Right renal pelvis (tissue), 4 donors: ENCODE measurements around the gene HLF. TPM values are rescaled to one million over a fixed set of nuclear protein-coding genes. Genes with fewer than 3 reads are reported as not detected.
"Not testable (repeated sequence)": the region's sequence is repeated elsewhere in the genome, so short reads cannot be mapped to it uniquely, and the experiment has no call there.

Experiments used
- DNase-seq, 4 donors: peaks; one replicate each; pipeline ENCODE4 v3.0.0-alpha.2; 2013; ENCODE audit warnings: low read depth in 4 of 4, low spot score in 3 of 4, missing footprints in 1 of 4
- polyA plus RNA-seq, 4 donors: library from polyadenylated mRNA; unstranded; fragments of 120-200 nt; gene quantifications; one replicate each; pipeline ENCODE4 v1.2.1, GENCODE V29; 2013; ENCODE audit not compliant: insufficient read length in 4 of 4

Gene HLF
- polyA plus RNA-seq, 4 donors: 4.5 to 7.1 (median 5.4) TPM

DNA sequence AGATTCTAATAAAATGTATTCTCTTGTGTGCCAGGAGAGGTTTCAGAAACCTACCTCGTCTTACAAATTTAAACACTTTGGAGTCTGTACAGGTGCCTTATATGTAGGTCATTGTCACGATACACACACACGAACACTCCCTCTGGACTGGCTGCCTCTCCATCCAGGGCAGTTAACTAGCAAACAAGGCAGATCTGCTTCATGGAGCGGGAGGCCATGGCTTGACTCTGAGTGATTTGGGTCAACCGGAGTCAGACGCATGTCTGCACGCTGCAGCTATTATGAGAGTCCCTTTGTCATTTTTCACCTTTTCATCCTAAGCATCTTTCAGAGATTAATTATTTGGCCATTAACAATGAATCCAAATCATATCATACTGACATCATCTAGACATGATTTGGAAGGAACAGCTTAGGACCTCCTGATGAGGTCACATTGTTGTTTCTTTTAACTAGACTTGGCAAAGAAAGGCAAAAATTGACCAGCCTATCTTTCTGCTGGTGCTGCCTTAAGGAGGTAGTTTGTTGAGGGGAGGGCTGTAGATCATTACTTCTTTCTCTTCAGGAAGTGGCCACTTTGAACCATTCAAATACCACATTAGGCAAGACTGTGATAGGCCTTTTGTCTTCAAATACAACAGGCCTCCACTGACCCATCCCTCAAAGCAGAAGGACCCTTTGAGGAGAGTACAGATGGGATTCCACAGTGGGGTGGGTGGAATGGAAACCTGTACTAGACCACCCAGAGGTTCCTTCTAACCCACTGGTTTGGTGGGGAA, 58.9 kb downstream of the HLF start:
- no peak for DNase-seq

- DNase-seq: no peak
Measured at GRCh38 chr17:55324296-55324978, 59.7 kb downstream of the HLF start.

GRCh38 chr17:55325406-55325805, 60.6 kb downstream of the HLF start:
- peak; percentile 20 to 43 (median 32) for DNase-seq

DNA sequence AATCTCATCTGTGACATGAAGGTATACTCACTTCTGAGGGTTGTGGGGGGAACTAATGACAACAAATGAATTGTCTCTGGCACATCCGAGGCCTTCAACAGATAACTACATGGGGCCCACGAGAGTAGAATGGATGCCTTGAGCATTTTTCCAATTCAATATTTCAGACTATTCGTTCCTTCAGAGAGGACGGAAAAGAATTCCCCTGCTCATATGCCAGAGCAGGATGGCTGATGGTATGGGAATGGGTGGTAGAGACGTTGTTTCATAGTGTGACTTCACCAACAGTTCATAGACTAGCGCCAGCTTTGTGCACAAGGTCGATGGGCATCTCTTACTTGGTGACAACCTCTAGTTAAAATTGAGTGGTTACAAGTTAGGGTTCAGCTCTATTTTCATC, 61.3 kb downstream of the HLF start:
- DNase-seq: no peak

DNA sequence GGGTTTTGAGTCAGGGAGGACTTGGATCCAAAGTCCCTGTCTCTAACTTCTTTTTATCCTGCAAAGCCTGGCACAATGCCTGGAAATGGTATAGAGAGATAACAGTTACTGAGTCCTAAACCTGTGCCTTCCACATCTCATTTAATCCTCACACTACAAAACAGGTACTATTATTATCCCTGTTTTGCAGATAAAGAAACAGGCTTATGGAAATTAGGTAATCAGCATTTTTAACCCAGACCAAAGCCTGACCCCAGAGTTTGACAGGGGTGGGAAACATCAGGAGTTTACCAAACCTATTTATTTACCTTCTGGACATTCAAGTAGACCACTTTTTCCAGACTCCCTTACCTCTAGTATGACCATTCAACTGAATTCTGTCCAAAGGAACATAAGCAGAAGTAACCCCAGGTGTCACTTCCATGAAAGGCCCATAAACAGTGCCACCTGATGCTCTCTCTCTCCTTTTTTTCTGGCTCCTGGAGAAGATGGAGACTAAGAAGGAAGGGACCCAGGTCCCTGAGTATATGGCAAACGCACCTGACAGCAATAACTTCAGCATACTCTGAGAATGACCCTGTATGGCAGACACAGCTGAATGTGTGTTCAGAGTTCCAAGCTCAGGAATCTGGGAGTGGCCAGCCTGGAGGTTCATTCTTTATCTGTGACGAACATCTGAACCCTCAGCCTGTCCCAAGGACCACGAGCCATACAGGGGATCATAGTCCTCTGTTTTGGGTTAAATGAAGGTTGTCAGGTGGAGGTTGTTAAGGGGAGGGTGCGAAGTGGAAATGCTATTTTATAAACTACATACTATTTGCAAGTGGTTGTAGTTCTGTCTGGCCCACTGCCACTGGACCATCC, 62.7 kb downstream of the HLF start:
- no peak for DNase-seq

- not testable (repeated sequence) for DNase-seq
Measured at GRCh38 chr17:55328514-55328913, 63.8 kb downstream of the HLF start.

DNA sequence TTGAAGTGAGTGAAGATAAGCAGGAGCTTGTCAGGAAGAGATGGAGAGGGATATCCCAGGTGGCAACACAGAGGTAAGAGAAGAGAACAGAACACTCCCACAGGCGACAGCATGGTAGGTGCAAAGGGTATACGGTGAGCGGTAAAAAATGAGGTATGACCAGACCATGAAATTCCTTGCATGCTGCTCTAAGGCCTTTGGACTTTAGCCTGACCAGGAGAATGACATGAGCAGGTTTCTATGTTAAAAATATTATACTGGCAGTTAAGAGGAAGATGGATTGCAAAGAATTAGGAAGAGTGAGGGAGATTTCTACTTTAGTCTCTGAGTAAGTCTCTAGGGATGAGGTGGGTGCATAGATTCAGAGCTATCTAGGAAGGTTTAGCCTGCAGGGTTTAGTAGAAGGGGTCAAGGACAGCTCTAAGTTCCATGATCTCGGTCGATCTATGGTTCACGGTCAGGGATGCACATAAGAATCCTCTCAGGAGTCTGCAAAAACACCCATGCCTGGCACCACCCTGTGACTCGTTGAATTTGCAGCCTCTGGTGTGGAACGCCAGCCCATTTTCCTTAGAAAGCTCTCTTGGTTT, 65.7 kb downstream of the HLF start:
- DNase-seq: no peak

GRCh38 chr17:55332296-55333041, 67.7 kb downstream of the HLF start:
- DNase-seq: no peak

GRCh38 chr17:55334285-55334684, 69.5 kb downstream of the HLF start:
- no peak for DNase-seq

DNA sequence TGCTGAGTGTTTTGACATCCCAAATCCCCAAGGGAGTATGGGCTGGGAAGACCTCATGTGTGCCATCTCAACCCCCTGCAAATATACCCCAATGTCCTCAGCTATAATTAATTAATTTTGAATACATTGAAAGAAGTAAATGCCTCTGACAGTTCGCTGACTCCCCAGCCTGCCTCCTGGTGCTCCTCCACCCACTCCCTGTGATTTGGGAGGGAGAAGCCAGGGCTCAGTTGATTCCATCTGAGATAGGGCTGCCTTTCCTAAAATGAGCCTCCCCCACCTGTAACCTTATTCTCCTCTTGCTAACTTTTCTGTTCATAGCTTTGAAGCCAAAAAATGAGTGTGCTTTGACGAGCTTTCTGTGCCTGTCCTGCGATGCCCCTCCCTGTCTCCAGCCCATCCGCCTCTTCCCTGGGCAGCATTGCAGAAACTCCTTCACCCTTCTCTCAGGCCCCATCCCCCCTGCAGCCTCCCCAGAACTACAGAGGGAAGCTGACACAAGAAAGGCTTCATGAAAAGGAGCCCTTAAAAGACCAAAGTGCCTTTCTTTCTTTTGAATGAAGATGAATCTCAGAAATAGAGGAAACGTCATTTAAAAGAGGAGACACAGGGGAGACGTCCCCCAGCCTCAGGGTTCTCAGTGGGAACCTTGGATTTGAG, 70.3 kb downstream of the HLF start:
- no peak for DNase-seq

DNA sequence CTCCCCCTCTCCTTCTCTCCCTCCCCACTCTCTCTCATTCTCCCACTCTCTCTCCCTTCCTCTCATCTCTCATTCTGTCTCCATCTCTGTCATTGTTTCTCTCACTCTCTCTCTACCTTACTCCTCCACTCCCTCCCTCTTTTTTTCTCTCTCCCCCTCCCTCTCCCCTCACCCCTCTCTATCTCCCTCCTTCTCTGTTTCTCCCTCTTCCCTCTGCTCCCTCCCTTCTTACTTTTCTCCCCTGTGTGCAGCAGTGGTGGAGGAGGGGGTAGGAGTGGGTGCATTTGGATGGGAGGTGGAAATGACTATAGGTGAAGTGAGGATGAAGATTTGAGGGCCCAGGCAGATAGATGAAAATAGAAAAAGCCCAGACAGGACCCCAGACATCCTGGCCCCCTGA, 70.9 kb downstream of the HLF start:
- DNase-seq: no peak

DNA sequence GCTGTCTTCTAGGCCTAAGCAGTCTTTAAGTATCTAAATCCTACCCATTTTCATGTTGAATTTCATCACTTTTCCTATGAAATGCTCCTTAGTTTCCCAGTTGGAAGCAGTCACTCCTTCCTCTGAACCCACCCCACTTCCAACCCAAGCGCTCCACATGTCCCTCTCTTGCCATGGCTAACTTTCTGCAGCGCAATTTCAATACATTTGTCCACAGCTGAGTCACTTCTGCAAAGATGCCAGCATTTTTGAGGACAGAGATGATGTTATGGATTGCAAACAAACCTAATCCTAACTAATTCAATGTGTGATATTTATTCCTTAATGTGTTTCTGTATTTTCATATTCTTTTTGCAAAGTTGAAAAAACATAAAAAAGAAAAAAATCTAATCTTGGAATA, 71.7 kb downstream of the HLF start:
- DNase-seq: no peak

DNA sequence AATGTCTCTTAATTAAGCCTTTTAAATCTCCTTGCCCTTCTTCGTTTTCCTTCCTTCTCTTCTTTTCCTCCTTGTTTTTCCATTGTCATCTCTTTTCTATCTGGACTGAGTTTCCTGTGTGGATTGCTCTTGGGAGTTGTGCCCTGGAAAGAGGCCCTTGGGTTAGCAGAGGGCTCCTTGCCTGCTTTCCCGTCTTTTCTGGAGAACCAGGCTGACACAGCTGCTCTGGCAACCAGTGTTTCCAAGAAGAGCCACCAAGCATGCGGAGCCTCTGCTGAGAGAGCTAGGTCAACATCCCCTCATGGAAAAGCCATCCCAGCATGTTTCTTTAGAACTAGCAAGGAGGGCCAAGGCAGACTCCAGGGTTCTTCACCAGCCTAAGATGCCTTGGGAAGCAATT, 75.4 kb downstream of the HLF start:
- no peak for DNase-seq

DNA sequence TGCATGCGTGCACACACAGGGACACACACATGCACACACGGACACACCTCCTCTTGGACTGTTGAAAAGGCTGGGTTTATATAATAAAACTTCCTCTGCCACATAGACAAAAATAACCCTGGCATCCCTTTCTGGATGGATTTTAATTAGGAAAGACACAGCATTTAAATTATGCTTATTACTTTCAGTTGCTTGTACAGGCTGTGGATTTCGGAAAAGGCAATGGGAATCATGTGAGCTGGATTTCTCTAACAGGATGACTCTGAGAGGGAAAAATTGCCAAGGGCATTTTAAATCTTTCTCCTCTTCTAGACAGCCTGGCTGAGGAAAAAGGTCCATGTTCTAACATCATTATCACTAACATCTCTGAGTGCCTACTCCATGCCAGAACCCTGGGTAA, 75.9 kb downstream of the HLF start:
- DNase-seq: no peak

DNA sequence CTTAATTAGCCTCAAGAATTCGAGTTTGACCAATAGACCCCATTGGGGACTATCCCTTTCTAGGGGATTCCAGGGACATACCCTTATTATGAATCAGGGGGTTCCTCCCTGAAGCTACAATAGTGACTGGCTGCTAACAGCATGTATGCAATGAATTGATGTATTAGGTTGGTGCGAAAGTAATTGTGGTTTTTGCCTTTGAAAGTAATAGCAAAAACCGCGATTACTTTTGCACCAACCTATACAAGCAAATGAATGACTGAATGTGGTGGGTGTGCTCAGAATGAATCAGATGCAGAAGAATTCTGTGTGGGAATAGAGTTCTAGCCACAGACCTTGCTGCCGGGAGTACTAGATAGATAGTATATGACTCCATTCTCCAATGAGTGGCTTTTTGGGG, 76.7 kb downstream of the HLF start:
- no peak for DNase-seq

- no peak for DNase-seq
Measured at GRCh38 chr17:55342800-55343585, 78.2 kb downstream of the HLF start.

DNA sequence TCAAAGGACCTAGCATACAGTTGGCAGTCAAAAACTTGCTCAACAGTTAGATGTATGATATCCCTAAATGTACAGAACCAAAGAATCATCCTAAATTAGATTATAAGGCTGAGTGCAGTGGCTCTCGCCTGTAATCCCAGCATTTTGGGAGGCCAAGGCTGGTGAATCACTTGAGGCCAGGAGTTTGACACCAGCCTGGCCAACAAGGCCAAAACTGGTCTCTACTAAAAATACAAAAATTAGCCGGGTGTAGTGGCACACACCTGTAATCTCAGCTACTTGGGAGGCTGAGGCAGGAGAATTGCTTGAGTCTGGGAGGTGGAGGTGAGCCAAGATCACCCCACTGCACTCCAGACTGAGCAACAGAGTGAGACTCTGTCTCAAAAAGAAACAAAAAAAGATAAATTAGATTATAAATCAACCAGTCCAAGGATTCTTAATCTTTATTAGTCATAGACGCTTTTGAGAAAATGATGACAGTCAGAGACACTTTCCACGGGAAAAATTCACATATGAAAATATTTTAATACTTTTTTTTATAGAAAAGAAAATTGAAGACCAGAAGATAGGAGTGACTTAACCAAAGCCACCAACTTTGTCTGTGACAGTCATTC, 79.2 kb downstream of the HLF start:
- no peak for DNase-seq

DNA sequence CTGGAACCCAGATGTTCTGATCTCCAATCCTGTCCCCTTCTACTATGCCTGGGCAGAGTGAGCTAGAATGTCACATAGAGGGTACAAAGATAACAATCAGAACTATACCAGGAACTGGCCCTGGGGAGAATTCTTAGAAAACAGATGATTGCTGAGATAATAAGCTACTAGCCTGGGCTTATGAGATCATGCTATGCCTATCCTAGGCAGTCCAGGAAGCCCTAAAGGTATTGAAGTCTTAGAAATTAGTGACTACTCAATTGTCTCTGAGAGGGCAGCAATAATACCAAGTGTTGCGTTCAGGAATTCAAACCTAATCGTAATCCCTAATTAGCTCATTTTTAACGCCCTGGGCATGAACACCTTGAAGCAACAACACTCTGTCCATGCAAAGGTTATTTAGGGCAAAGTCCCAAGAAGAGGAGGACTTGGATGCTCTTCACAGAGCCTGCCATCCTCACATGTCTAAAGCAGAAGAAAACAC, 79.8 kb downstream of the HLF start:
- no peak for DNase-seq
